HL-60/S4 treated with phorbol 12-myristate 13-acetate at 8.2 ng/mL for 4 days and 3 days (cell line): ENCODE results near the gene EED.
"Not testable (repeated sequence)": the region's sequence is repeated elsewhere in the genome, so short reads cannot be mapped to it uniquely, and the experiment has no call there.

ENCODE experiments used
- in situ Hi-C: fragments of 300-500 bp; cut with MboI; formaldehyde crosslinking; loops from 2 replicates; pipeline ENCODE4 v1.15.0; 2022; ENCODE audit warnings: low sequenced_read_pairs

The EED gene

DNA sequence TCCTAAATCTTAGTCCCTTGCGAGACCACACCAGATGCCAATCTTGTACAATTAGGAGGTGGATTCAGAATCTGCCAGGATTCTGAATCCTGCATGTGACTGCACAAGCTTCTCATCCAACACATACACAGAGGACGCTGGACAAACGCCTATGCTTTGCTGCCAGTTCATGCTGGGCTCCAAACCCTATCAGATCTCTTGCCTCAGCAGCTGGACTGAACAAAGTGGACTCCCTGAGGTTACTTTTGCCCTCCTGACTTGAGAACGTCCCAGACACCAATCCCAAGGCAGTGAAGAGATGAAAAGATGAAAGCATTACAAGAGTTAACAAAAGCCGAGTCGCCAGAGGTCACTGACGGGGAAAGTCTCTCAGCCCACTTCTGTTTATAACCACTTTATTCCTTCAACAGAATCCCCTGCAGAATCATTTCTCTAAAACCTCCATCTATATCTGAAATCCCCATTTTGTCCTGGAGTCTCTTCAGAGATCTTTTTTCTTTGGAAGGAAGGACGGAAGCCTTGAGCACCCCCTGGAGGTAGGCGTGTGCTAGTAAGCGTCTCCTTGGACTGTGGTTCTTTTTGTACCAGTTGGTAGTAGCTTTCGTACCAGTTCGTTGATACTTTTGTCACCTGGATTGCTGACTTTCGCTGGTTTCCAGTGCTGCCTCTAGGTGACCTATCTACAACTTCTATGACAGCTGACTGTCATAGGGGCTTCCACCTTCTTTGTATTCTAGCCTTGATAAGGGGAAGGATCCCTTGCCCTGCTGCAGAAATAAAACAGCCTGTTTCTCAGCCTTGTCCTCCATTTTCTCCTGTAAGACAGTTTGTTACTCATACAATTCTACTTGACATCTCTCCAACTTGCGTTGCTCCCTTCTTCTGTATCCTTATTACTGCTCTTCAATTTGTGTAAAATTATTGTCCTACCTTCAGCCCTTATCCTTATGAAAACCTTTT, 26.1 kb upstream of the EED start:
- in situ Hi-C loops = loop anchor here (5.0 kb wide), 1 partner anchor 181 kb away; no protein-coding TSS in a partner anchor

DNA sequence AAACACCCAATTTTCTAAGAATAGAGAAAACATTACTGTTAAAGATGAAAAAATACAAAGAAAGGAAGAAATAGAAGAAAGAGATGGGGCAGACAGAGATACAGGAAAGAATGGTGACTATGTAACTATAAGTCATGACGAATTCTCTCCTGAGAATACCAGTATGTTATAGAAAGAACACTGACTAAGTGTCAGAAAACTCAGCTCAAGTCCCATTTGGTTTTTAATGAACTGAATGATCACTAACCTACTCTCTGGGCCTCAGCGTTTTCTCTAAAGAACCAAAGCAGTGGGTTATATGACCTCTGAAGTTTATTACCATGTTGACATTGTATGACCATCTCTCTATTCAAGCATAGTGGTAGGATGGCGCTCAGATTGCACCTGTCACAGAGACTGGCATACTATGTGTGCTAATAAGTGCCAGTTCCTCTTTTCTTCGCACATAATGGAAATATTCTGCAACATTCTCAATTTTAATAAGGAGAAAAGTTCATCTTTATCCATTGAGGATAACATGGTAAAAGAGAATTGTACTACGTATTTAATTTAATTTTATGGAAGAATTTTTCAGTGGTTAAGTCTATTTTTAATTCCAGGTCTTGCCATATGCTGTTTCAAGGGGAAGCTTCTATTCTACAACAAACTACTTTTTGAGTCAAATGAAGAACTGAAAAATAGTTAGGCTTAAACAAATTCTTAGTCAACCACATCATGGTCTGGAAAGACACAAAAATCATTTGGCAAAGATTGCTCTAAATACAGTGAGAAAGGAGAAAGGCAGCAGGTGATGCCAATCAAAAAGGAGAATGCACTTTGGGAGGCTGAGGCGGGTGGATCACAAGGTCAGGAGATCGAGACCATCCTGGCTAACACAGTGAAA, 25.0 kb upstream of the EED start:
- in situ Hi-C loops = loop anchor here (5.0 kb wide), 1 partner anchor 182 kb away; no protein-coding TSS in a partner anchor

GRCh38 chr11:86220653-86221052, 23.9 kb upstream of the EED start:
- in situ Hi-C loops = no loop called here

- in situ Hi-C loops = no loop called here
These were observed 22.5 kb upstream of the EED start for GRCh38 chr11:86222081-86222480.

DNA sequence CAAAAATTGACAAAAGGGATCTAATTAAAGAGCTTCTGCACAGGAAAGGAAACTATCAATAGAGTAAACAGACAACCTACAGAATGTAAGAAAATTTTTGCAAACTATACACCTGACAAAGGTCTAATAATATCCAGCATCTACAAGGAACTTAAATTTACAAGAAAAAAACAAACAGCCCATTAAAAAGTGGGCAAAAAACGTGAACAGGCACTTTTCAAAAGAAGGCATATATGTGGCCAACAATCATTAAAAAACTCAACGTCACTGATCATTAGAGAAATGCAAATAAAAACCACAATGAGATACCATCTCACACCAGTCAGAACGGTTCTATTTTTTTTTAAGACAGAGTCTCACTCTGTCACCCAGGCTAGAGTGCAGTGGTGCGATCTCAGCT, 20.0 kb upstream of the EED start:
- in situ Hi-C loops = not testable (repeated sequence)

- in situ Hi-C loops = not testable (repeated sequence)
These were observed 19.2 kb upstream of the EED start for GRCh38 chr11:86225344-86225743.

GRCh38 chr11:86228269-86229038, 16.1 kb upstream of the EED start:
- in situ Hi-C loops = no loop called here

GRCh38 chr11:86229039-86229330, 15.6 kb upstream of the EED start:
- in situ Hi-C loops = not testable (repeated sequence)

DNA sequence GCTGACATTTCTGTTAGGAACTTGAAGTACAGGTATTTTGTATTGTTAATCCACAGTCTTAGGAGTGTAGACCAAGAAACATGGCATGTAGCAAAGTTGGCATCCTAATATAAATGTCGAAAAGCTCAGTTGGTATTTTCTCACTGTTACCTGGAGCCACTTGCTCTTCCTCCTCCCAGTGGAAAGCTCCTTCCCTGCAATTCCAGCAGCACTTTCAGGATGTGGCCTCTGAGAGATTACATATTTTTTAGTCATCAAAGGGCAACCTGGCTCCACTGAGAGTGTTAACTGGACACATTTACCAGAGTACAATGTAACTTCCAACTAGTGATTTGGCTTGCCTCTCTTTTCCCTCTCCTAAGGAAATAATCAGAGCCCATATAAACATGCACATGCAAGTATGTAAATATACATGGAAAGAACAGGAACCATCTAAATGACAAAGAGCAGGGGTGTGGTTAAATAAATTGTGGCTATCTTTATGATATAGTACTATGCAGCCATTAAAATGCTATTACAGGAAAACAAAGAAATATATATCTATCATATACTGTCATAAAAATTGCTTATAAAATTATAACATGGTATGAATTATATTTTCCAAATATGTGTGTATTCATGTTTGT, 14.3 kb upstream of the EED start:
- in situ Hi-C loops = no loop called here

- in situ Hi-C loops = no loop called here
These were observed 13.6 kb upstream of the EED start for GRCh38 chr11:86230921-86231434.

- in situ Hi-C loops = no loop called here
These were observed 12.0 kb upstream of the EED start for GRCh38 chr11:86232556-86232955.

DNA sequence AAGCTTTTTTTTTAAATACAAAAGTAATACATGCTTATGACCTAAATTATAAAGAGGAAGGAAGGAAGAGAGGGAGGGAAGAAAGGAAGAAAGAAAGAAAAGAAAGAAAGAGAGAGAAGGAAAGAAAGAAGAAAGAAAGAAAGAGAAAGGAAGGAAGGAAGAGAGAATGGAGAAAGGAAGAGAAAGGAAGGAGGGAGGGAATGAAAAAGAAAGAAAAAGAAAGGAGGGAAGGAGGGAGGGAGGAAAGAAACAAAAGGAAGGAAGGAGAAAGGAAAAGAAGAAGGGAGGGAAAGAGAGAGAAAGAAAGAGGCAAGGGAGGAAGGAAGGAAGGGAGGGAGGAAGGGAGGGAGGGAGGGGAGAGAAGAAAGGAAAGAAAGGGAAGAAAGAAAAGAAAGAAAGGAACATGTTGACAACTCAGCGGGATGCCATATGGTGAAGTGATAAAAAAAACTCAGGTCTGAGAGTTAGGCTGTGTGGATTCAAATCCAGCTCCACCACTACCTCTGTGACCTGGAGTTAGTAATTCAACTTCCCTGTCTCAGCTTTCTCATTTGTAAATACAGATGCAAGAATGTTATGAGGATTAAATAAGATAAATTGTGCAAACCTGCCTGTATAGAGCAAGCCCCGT, 9.6 kb upstream of the EED start:
- in situ Hi-C loops = no loop called here

- in situ Hi-C loops = no loop called here
These were observed 7.2 kb upstream of the EED start for GRCh38 chr11:86237267-86237804.

DNA sequence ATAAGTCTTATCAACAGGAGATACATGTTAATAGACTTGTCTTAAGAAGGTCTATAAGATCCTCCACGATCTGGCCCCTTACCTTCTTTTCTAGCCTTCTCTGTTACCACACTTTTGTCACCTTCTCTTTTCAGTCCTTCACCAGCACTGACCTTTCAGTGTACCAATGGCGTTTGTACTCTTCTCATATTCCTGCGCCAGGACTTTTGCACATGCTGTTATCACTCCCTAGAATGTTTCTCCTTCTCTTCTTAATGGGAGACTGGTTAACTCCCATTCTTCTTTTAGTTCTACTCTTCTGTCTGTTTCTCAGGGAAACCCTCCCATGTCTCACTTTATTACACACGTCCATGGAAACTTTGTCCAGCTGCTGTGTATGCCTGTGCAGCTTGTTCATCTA, 4.4 kb upstream of the EED start:
- in situ Hi-C loops = no loop called here

- in situ Hi-C loops = no loop called here
These were observed 2.5 kb upstream of the EED start for GRCh38 chr11:86241956-86242535.

- in situ Hi-C loops = no loop called here
These were observed 1.2 kb upstream of the EED start for GRCh38 chr11:86243396-86243795.

- in situ Hi-C loops = no loop called here
These were observed 461 bp upstream of the EED start for GRCh38 chr11:86244063-86244521.

DNA sequence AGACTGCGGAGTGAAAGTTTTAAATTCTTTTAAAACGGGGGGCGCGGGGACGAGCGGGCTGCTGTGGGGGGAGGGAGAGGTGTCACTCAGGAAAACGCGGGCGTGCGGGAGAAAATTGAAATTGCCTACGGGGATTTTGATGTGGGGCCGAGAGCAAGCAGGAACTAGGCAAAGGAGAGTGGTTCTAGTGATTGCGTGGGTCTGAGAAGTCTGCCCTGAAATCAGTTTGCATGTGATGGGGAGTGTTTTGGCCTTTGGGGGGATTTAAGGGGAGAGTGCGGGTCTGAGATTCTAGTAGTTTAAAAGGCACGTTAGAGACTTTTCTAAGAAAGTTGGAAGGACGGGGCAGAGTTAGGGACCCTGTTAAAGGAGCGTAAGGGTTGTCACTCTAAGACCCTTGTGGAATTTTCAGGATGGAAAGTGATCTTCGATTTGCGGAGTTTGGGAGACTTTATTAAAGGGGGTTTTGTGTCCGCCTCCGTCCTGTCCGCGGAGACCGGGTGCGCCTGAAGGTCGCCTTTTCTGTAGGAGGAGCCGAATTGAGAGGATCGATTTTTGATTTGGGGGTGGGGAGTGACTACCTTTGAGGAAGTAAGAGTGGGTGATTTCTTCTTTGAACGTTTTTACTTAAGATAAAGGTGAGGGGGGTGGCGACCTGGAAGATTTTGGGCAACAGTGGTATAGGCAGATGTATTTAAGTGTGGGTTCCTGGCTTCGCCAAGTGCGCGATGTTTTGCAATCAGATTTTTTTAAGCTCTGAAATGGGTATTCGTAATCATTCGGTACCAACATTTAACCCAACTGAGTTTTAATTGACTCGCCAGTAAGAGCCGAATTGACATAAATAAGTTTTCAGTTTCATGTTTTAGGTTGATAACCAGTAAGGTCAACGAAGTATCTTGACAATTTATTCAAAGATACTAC, 1.1 kb downstream of the EED start:
- in situ Hi-C loops = no loop called here
